Measurements from ENCODE around the gene LOC101059915.
"Not testable (repeated sequence)": the region's sequence is repeated elsewhere in the genome, so short reads cannot be mapped to it uniquely, and the experiment has no call there.

Gene LOC101059915

DNA sequence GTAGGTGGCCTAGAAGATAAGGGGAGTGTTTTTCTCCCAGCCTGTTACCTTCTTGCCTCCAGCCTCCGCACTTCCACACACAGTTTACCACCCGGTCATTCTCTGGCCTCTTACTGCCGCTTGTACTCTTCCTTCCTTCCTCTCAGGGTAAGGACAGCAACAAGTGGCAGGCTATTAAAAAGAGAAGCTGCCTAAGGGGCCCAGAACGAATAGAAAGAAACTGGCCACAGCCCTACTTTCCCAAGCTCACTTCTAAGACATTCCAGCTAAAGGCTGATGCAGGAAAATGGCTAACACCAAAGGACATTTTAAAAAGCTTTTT lies 31.6 kb downstream of the LOC101059915 start:
- not testable (repeated sequence) for H3K4me2 ChIP-seq (ENCODE audit: low read length); H3K4me1 ChIP-seq (ENCODE audit: control insufficient read depth in 1 of 2, insufficient read depth in 2 of 2, low read length in 2 of 2); H3K79me2 ChIP-seq (ENCODE audit: control insufficient read depth, insufficient read depth, low read length, poor library complexity); H3K9ac ChIP-seq (ENCODE audit: low read length); H2BK12ac ChIP-seq (ENCODE audit: low read length); H3K79me1 ChIP-seq (ENCODE audit: low read length); H3K27ac ChIP-seq (ENCODE audit: low read depth, low read length); H2BK120ac ChIP-seq (ENCODE audit: insufficient read depth, low read length, poor library complexity); H3K14ac ChIP-seq (ENCODE audit: low read length); H4K8ac ChIP-seq (ENCODE audit: low read depth, low read length); H3K4ac ChIP-seq (ENCODE audit: low read depth, low read length); H2AK5ac ChIP-seq (ENCODE audit: low read length); H3K18ac ChIP-seq (ENCODE audit: low read length); H3K23ac ChIP-seq (ENCODE audit: low read length); H3K27me3 ChIP-seq (ENCODE audit: insufficient read depth, low read length); H2AFZ ChIP-seq (ENCODE audit: insufficient read depth, low read length, poor library complexity); H3K36me3 ChIP-seq (ENCODE audit: control insufficient read depth in 1 of 2, insufficient read depth in 2 of 2, low read length in 2 of 2); DNase-seq; H4K12ac ChIP-seq (ENCODE audit: low read depth, low read length); H2BK5ac ChIP-seq (ENCODE audit: low read depth, low read length, poor library complexity); H4K91ac ChIP-seq (ENCODE audit: low read depth, low read length); H3K9me3 ChIP-seq (ENCODE audit: insufficient read depth, low read depth, low read length); H3K4me3 ChIP-seq (ENCODE audit: low read depth, low read length)
- no CpG with 5 or more reads among the region's 4 CpGs for WGBS (ENCODE audit: extremely low coverage, insufficient coverage, insufficient read length)

DNA sequence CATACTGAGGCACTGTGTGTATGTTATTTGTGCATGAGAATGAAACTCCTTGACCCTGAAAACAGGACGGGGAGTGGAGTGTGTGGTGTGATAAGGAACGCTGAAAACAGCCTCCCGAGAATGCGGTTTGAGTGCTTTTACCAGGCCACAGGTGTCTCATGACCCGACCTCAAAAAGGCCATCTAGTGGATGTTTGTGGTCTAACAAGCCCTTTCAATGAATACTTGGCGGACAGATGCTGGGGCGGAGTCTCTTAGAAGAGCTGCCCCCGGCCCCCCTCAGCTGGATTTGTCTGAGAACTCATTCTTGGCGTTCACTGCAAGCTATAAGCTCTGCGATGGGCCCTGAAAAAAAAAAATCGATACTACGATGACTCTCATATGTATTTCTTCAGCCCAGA lies 35.5 kb downstream of the LOC101059915 start:
- no CpG with 5 or more reads among the region's 12 CpGs for WGBS (ENCODE audit: extremely low coverage, insufficient coverage, insufficient read length)
- H3K4me3 ChIP-seq (ENCODE audit: low read depth, low read length); H3K4ac ChIP-seq (ENCODE audit: low read depth, low read length); H3K23ac ChIP-seq (ENCODE audit: low read length); H3K36me3 ChIP-seq (ENCODE audit: control insufficient read depth in 1 of 2, insufficient read depth in 2 of 2, low read length in 2 of 2); H2AK5ac ChIP-seq (ENCODE audit: low read length); H3K4me2 ChIP-seq (ENCODE audit: low read length); H4K12ac ChIP-seq (ENCODE audit: low read depth, low read length); H2BK5ac ChIP-seq (ENCODE audit: low read depth, low read length, poor library complexity); H2BK12ac ChIP-seq (ENCODE audit: low read length); DNase-seq; H3K27ac ChIP-seq (ENCODE audit: low read depth, low read length); H3K9me3 ChIP-seq (ENCODE audit: insufficient read depth, low read depth, low read length); H3K18ac ChIP-seq (ENCODE audit: low read length); H2AFZ ChIP-seq (ENCODE audit: insufficient read depth, low read length, poor library complexity); H3K27me3 ChIP-seq (ENCODE audit: insufficient read depth, low read length); H2BK120ac ChIP-seq (ENCODE audit: insufficient read depth, low read length, poor library complexity); H3K79me2 ChIP-seq (ENCODE audit: control insufficient read depth, insufficient read depth, low read length, poor library complexity); H3K4me1 ChIP-seq (ENCODE audit: control insufficient read depth in 1 of 2, insufficient read depth in 2 of 2, low read length in 2 of 2); H4K8ac ChIP-seq (ENCODE audit: low read depth, low read length); H3K9ac ChIP-seq (ENCODE audit: low read length); H4K91ac ChIP-seq (ENCODE audit: low read depth, low read length); H3K79me1 ChIP-seq (ENCODE audit: low read length); H3K14ac ChIP-seq (ENCODE audit: low read length): not testable (repeated sequence)

GRCh38 chrX:71714064-71714463 lies 46.7 kb downstream of the LOC101059915 start:
- not testable (repeated sequence) for H2AFZ ChIP-seq (ENCODE audit: insufficient read depth, low read length, poor library complexity); H3K4me2 ChIP-seq (ENCODE audit: low read length); DNase-seq; H2BK12ac ChIP-seq (ENCODE audit: low read length); H3K4ac ChIP-seq (ENCODE audit: low read depth, low read length); H4K12ac ChIP-seq (ENCODE audit: low read depth, low read length); H4K8ac ChIP-seq (ENCODE audit: low read depth, low read length); H4K91ac ChIP-seq (ENCODE audit: low read depth, low read length); H3K36me3 ChIP-seq (ENCODE audit: control insufficient read depth in 1 of 2, insufficient read depth in 2 of 2, low read length in 2 of 2); H3K27ac ChIP-seq (ENCODE audit: low read depth, low read length); H3K4me3 ChIP-seq (ENCODE audit: low read depth, low read length); H3K4me1 ChIP-seq (ENCODE audit: control insufficient read depth in 1 of 2, insufficient read depth in 2 of 2, low read length in 2 of 2); H3K9ac ChIP-seq (ENCODE audit: low read length); H2BK5ac ChIP-seq (ENCODE audit: low read depth, low read length, poor library complexity); H3K27me3 ChIP-seq (ENCODE audit: insufficient read depth, low read length); H3K9me3 ChIP-seq (ENCODE audit: insufficient read depth, low read depth, low read length); H3K23ac ChIP-seq (ENCODE audit: low read length); H2BK120ac ChIP-seq (ENCODE audit: insufficient read depth, low read length, poor library complexity); H2AK5ac ChIP-seq (ENCODE audit: low read length); H3K79me2 ChIP-seq (ENCODE audit: control insufficient read depth, insufficient read depth, low read length, poor library complexity); H3K14ac ChIP-seq (ENCODE audit: low read length); H3K18ac ChIP-seq (ENCODE audit: low read length); H3K79me1 ChIP-seq (ENCODE audit: low read length)
- no CpG with 5 or more reads among the region's 14 CpGs for WGBS (ENCODE audit: extremely low coverage, insufficient coverage, insufficient read length)

DNA sequence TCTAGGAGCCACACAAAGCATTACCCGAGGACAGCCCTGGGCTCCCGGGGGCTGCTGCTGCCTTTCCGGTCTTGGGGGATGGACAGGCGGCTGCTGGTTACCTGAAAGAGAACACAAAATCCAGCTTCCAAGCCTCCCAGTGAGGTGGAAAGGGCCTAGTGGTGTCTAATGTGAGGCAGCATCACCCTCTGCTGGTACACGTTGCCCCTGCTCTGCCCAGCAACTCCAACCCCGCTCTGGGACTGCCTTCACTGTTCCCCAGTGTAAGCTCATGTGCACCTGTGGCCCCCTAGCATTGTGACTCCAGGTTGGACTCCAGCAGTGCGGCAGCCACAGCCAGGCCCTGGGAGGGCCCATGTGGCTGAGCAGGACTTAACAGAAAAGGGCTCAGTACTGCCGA lies 48.2 kb downstream of the LOC101059915 start:
- not testable (repeated sequence) for H3K27me3 ChIP-seq (ENCODE audit: insufficient read depth, low read length); H4K12ac ChIP-seq (ENCODE audit: low read depth, low read length); DNase-seq; H3K36me3 ChIP-seq (ENCODE audit: control insufficient read depth in 1 of 2, insufficient read depth in 2 of 2, low read length in 2 of 2); H3K23ac ChIP-seq (ENCODE audit: low read length); H3K79me2 ChIP-seq (ENCODE audit: control insufficient read depth, insufficient read depth, low read length, poor library complexity); H3K18ac ChIP-seq (ENCODE audit: low read length); H2BK5ac ChIP-seq (ENCODE audit: low read depth, low read length, poor library complexity); H4K8ac ChIP-seq (ENCODE audit: low read depth, low read length); H3K79me1 ChIP-seq (ENCODE audit: low read length); H4K91ac ChIP-seq (ENCODE audit: low read depth, low read length); H2BK120ac ChIP-seq (ENCODE audit: insufficient read depth, low read length, poor library complexity); H3K4ac ChIP-seq (ENCODE audit: low read depth, low read length); H3K14ac ChIP-seq (ENCODE audit: low read length); H3K4me1 ChIP-seq (ENCODE audit: control insufficient read depth in 1 of 2, insufficient read depth in 2 of 2, low read length in 2 of 2); H3K9me3 ChIP-seq (ENCODE audit: insufficient read depth, low read depth, low read length); H2AFZ ChIP-seq (ENCODE audit: insufficient read depth, low read length, poor library complexity); H3K4me3 ChIP-seq (ENCODE audit: low read depth, low read length); H3K27ac ChIP-seq (ENCODE audit: low read depth, low read length); H3K4me2 ChIP-seq (ENCODE audit: low read length); H3K9ac ChIP-seq (ENCODE audit: low read length); H2BK12ac ChIP-seq (ENCODE audit: low read length); H2AK5ac ChIP-seq (ENCODE audit: low read length)
- no CpG with 5 or more reads among the region's 8 CpGs for WGBS (ENCODE audit: extremely low coverage, insufficient coverage, insufficient read length)

- H4K91ac ChIP-seq (ENCODE audit: low read depth, low read length); H3K4me1 ChIP-seq (ENCODE audit: control insufficient read depth in 1 of 2, insufficient read depth in 2 of 2, low read length in 2 of 2); H2BK120ac ChIP-seq (ENCODE audit: insufficient read depth, low read length, poor library complexity); H4K8ac ChIP-seq (ENCODE audit: low read depth, low read length); H3K9ac ChIP-seq (ENCODE audit: low read length); H3K27me3 ChIP-seq (ENCODE audit: insufficient read depth, low read length); H3K27ac ChIP-seq (ENCODE audit: low read depth, low read length); H2AK5ac ChIP-seq (ENCODE audit: low read length); H3K4me2 ChIP-seq (ENCODE audit: low read length); H3K79me1 ChIP-seq (ENCODE audit: low read length); H3K36me3 ChIP-seq (ENCODE audit: control insufficient read depth in 1 of 2, insufficient read depth in 2 of 2, low read length in 2 of 2); H2AFZ ChIP-seq (ENCODE audit: insufficient read depth, low read length, poor library complexity); H3K79me2 ChIP-seq (ENCODE audit: control insufficient read depth, insufficient read depth, low read length, poor library complexity); DNase-seq; H3K14ac ChIP-seq (ENCODE audit: low read length); H3K23ac ChIP-seq (ENCODE audit: low read length); H2BK5ac ChIP-seq (ENCODE audit: low read depth, low read length, poor library complexity); H4K12ac ChIP-seq (ENCODE audit: low read depth, low read length); H3K4ac ChIP-seq (ENCODE audit: low read depth, low read length); H3K18ac ChIP-seq (ENCODE audit: low read length); H3K9me3 ChIP-seq (ENCODE audit: insufficient read depth, low read depth, low read length); H2BK12ac ChIP-seq (ENCODE audit: low read length); H3K4me3 ChIP-seq (ENCODE audit: low read depth, low read length): not testable (repeated sequence)
- no CpG with 5 or more reads among the region's 12 CpGs for WGBS (ENCODE audit: extremely low coverage, insufficient coverage, insufficient read length)
Observed at GRCh38 chrX:71716323-71716722, 49.0 kb downstream of the LOC101059915 start.

Measured in trophoblast cell (in vitro differentiated cells and primary cell).